GM18858 (cell line): ENCODE data around the gene CNDP1.

Experiments used
- ATAC-seq: cut with Tn5 transposase; IDR thresholded peaks from one replicate; pipeline ENCODE4 v1.9.1; 2021; ENCODE audit not compliant: unreplicated experiment

The CNDP1 gene

GRCh38 chr18:74505776-74506175 is 28.5 kb upstream of the CNDP1 start:
- no peak for ATAC-seq

GRCh38 chr18:74506448-74507084 is 27.7 kb upstream of the CNDP1 start:
- no peak for ATAC-seq

GRCh38 chr18:74507097-74507881 is 27.0 kb upstream of the CNDP1 start:
- ATAC-seq = no peak

- no peak for ATAC-seq
Observed at GRCh38 chr18:74507927-74508326, 26.4 kb upstream of the CNDP1 start.

- ATAC-seq = no peak
Observed at GRCh38 chr18:74508366-74508765, 25.9 kb upstream of the CNDP1 start.

- ATAC-seq = no peak
Observed at GRCh38 chr18:74508821-74509225, 25.5 kb upstream of the CNDP1 start.

- no peak for ATAC-seq
Observed at GRCh38 chr18:74509856-74510769, 24.2 kb upstream of the CNDP1 start.

GRCh38 chr18:74510770-74511095 is 23.6 kb upstream of the CNDP1 start:
- no peak for ATAC-seq

- no peak for ATAC-seq
Observed at GRCh38 chr18:74511823-74512222, 22.5 kb upstream of the CNDP1 start.

- no peak for ATAC-seq
Observed at GRCh38 chr18:74512321-74513053, 21.8 kb upstream of the CNDP1 start.

GRCh38 chr18:74513149-74513882 is 21.0 kb upstream of the CNDP1 start:
- no peak for ATAC-seq

- no peak for ATAC-seq
Observed at GRCh38 chr18:74513883-74514205, 20.5 kb upstream of the CNDP1 start.

GRCh38 chr18:74514860-74515495 is 19.3 kb upstream of the CNDP1 start:
- ATAC-seq = no peak

- ATAC-seq = no peak
Observed at GRCh38 chr18:74515620-74516231, 18.6 kb upstream of the CNDP1 start.

GRCh38 chr18:74516271-74517235 is 17.7 kb upstream of the CNDP1 start:
- ATAC-seq = no peak

- ATAC-seq = no peak
Observed at GRCh38 chr18:74517236-74517630, 17.1 kb upstream of the CNDP1 start.

- ATAC-seq = no peak
Observed at GRCh38 chr18:74518456-74519295, 15.6 kb upstream of the CNDP1 start.
